HCT116 (cell line): Measurements from ENCODE around the gene AFDN. TPM values are rescaled to one million over a fixed set of nuclear protein-coding genes. Genes with fewer than 3 reads are reported as not detected.
"Not testable (repeated sequence)": the region's sequence is repeated elsewhere in the genome, so short reads cannot be mapped to it uniquely, and the experiment has no call there.

Source experiments
- ATAC-seq: fragments of 200-7000 bp; cut with Tn5 transposase; 2 replicates; pipeline ENCODE4 v1.9.1; 2020; ENCODE audit warnings: mild to moderate bottlenecking, moderate library complexity
- BruUV-seq: library from RNA; stranded (reverse); fragments of 400-500 nt; replicated peaks from 2 replicates; lab custom pipeline; 2021; lab: Mats Ljungman, UMichigan
- CTCF ChIA-PET: fragments of 300-600 bp; sonication (Branson Sonifier 250); formaldehyde crosslinking; loops from one replicate; lab custom pipeline; 2021; ENCODE audit warnings: antibody characterized with exemption; lab: Charles Lee
- POLR2A ChIA-PET: fragments of 300-600, 350-600 bp; sonication (Branson Sonifier 250); formaldehyde crosslinking; loops from one replicate; lab custom pipeline; 2021; ENCODE audit warnings: antibody characterized with exemption; lab: Charles Lee
- RAD21 ChIA-PET, 2 experiments: fragments of 300-600 bp; sonication (Branson Sonifier 250); formaldehyde crosslinking; loops; one replicate each; lab custom pipeline; 2023; ENCODE audit warnings: low total read pairs in 2 of 2; ENCODE audit not compliant: uncharacterized antibody in 2 of 2, unreplicated experiment in 2 of 2, low non-redundant PET in 1 of 2; lab: Charles Lee
- DNase-seq: peaks from one replicate; pipeline ENCODE4 v3.0.0-alpha.2; 2010; ENCODE audit warnings: low read depth, low spot score
- H2AFZ ChIP-seq: fragments of 200-600 bp; shearing (Covaris generic), sonication (generic); 2 replicates; pipeline ENCODE4 v1.6.1; 2017; ENCODE audit warnings: low read depth, mixed run types, mixed read lengths, antibody characterized with exemption, low read length; ENCODE audit not compliant: poor library complexity, severe bottlenecking
- H3K27ac ChIP-seq: 2 replicates; pipeline ENCODE4 v1.5.1; 2012; ENCODE audit warnings: low read depth, low read length
- H3K27me3 ChIP-seq: fragments of 200-600 bp; sonication (generic); 2 replicates; pipeline ENCODE4 v1.6.1; 2016; ENCODE audit warnings: mixed run types, low read length, mixed read lengths; ENCODE audit not compliant: insufficient read depth
- H3K36me3 ChIP-seq, 2 experiments: fragments of 200-500 bp in 1 of 2; fragments of 200-600 bp in 1 of 2; sonication (Bioruptor generic) in 1 of 2; sonication (generic) in 1 of 2; 2 replicates each; pipeline versions ENCODE4 v1.5.1 to v1.6.1; 2014 to 2016; ENCODE audit warnings: low read length in 2 of 2, inconsistent platforms in 1 of 2, mixed read lengths in 1 of 2, mixed run types in 1 of 2; ENCODE audit not compliant: insufficient read depth in 2 of 2, control insufficient read depth in 1 of 2
- H3K4me1 ChIP-seq, 2 experiments: fragments of 200-600 bp in 1 of 2; sonication (generic) in 1 of 2; 2 replicates each; pipeline versions ENCODE4 v1.5.1 to v1.6.1; 2012 to 2017; ENCODE audit warnings: low read length in 2 of 2, inconsistent platforms in 1 of 2, mild to moderate bottlenecking in 1 of 2, mixed read lengths in 1 of 2, mixed run types in 1 of 2, moderate library complexity in 1 of 2; ENCODE audit not compliant: insufficient read depth in 2 of 2, control insufficient read depth in 1 of 2
- H3K4me2 ChIP-seq: fragments of 200-600 bp; sonication (generic); 2 replicates; pipeline ENCODE4 v1.6.1; 2017; ENCODE audit warnings: mixed run types, low read length, mixed read lengths
- H3K4me3 ChIP-seq, 2 experiments: fragments of 200-600 bp in 1 of 2; sonication (generic) in 1 of 2; replicated peaks in 1 of 2; 2 replicates each; pipeline ENCODE4 v1.5.1; 2011 to 2016; ENCODE audit warnings: low read length in 2 of 2, control low read depth in 1 of 2, low read depth in 1 of 2, mild to moderate bottlenecking in 1 of 2, mixed read lengths in 1 of 2, mixed run types in 1 of 2
- H3K79me2 ChIP-seq: fragments of 200-600 bp; sonication (generic); 2 replicates; pipeline ENCODE4 v1.6.1; 2017; ENCODE audit warnings: mild to moderate bottlenecking, mixed run types, low read length, moderate library complexity, mixed read lengths; ENCODE audit not compliant: insufficient read depth
- H3K9ac ChIP-seq: fragments of 200-600 bp; sonication (generic); 2 replicates; pipeline ENCODE4 v1.6.1; 2016; ENCODE audit warnings: low read length, mixed read lengths
- H3K9me2 ChIP-seq: fragments of 200-600 bp; sonication (generic), shearing (Covaris generic); 2 replicates; pipeline ENCODE4 v1.6.1; 2017; ENCODE audit warnings: mixed run types, mild to moderate bottlenecking, moderate library complexity; ENCODE audit not compliant: insufficient read depth
- H3K9me3 ChIP-seq, 2 experiments: fragments of 200-500 bp in 1 of 2; fragments of 200-600 bp in 1 of 2; sonication (Bioruptor generic) in 1 of 2; sonication (generic) in 1 of 2; 2 replicates each; pipeline ENCODE4 v1.6.1; 2014 to 2017; ENCODE audit warnings: low read length in 2 of 2, mixed read lengths in 2 of 2, inconsistent platforms in 1 of 2, low read depth in 1 of 2, mild to moderate bottlenecking in 1 of 2, mixed run types in 1 of 2, moderate library complexity in 1 of 2; ENCODE audit not compliant: control insufficient read depth in 1 of 2, insufficient read depth in 1 of 2
- H4K20me1 ChIP-seq: fragments of 200-600 bp; sonication (generic), shearing (Covaris generic); 2 replicates; pipeline ENCODE4 v1.6.1; 2017; ENCODE audit warnings: mixed run types, mild to moderate bottlenecking, moderate library complexity; ENCODE audit not compliant: insufficient read depth
- CBX3 ChIP-seq: IDR thresholded peaks from 2 replicates; pipeline ENCODE4 v1.6.1; 2012; ENCODE audit warnings: low read depth
- CEBPB ChIP-seq: IDR thresholded peaks from 2 replicates; pipeline ENCODE4 v1.6.1; 2012; ENCODE audit warnings: low read depth
- ELF1 ChIP-seq: IDR thresholded peaks from 2 replicates; pipeline ENCODE4 v1.6.1; 2012; ENCODE audit warnings: low read depth, borderline replicate concordance
- FOSL1 ChIP-seq: IDR thresholded peaks from 2 replicates; pipeline ENCODE4 v1.6.1; 2012; ENCODE audit warnings: low read depth
- POLR2A ChIP-seq: IDR thresholded peaks from 2 replicates; pipeline ENCODE4 v1.7.0; 2011; ENCODE audit warnings: borderline replicate concordance; ENCODE audit not compliant: insufficient read depth, insufficient read length; ENCODE audit errors: extremely low read depth
- POLR2AphosphoS5 ChIP-seq: IDR thresholded peaks from 2 replicates; pipeline ENCODE4 v1.6.1; 2011; ENCODE audit warnings: mild to moderate bottlenecking, low read depth, low read length, moderate library complexity
- RAD21 ChIP-seq: IDR thresholded peaks from 2 replicates; pipeline ENCODE4 v1.6.1; 2012; ENCODE audit warnings: low read depth, mild to moderate bottlenecking
- REST ChIP-seq: IDR thresholded peaks from 2 replicates; pipeline ENCODE4 v1.6.1; 2012; ENCODE audit warnings: low read depth
- YY1 ChIP-seq: IDR thresholded peaks from 2 replicates; pipeline ENCODE4 v1.6.1; 2011; ENCODE audit warnings: low read length, low read depth, moderate library complexity, mild to moderate bottlenecking; ENCODE audit not compliant: insufficient replicate concordance; ENCODE audit errors: extremely low read depth
- ZFX ChIP-seq: fragments of 450-650 bp; IDR thresholded peaks from 2 replicates; pipeline ENCODE4 v1.6.1; 2017
- ZNF274 ChIP-seq: fragments of 200-500 bp; sonication (Bioruptor generic); IDR thresholded peaks from 2 replicates; pipeline ENCODE4 v1.6.1; 2014; ENCODE audit warnings: mild to moderate bottlenecking, low read depth, low read length, inconsistent platforms
- intact Hi-C: fragments of 100-400 bp; cut with micrococcal nuclease; formaldehyde crosslinking; loops from 2 replicates; pipeline ENCODE4 v1.10.0; 2022
- total RNA-seq: library from RNA; stranded (reverse); gene quantifications from one replicate; pipeline ENCODE4 v1.2.1, GENCODE V29; 2021; ENCODE audit not compliant: unreplicated experiment
- TF ChIP-seq, protein P1 (sequence below): IDR thresholded peaks from 2 replicates; pipeline ENCODE4 v1.6.1; 2012

AFDN gene
- total RNA-seq, 1 experiment from 2014 or later = 59.4 TPM

DNA sequence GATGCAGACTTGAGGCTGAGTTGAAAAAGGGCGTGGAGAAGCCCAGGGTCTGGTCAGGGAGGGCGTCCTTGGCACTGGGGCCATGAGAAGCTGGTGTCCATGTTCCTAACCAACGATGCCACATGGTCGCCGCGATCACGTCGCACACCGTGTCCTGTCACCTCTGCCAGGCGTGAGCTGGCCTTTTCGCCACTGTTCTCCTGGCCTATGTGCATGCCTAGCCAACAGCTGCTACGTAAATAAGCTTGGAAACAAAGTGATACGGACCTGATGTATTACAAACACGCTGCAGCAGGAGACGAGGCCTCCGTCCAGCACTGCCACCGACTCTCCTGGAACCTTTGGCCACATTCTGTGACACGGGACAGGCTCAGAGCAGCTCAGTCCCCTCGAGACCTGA, 148.7 kb downstream of the AFDN start:
- RAD21 ChIA-PET = no interaction called here
- H3K27me3 ChIP-seq = no peaks in the 10 kb centered on the region
- TF ChIP-seq CBX3 = no peak
- no peak for TF ChIP-seq ZNF274
- no peak for TF ChIP-seq RAD21
- no peak for TF ChIP-seq REST
- TF ChIP-seq FOSL1 = no peak
- TF ChIP-seq, protein P1, sequence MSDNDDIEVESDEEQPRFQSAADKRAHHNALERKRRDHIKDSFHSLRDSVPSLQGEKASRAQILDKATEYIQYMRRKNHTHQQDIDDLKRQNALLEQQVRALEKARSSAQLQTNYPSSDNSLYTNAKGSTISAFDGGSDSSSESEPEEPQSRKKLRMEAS = no peak
- TF ChIP-seq POLR2A = no peak
- no peak for TF ChIP-seq CEBPB
- TF ChIP-seq YY1 = no peak
- no peak for TF ChIP-seq ELF1
- no peak for TF ChIP-seq ZFX
- TF ChIP-seq POLR2AphosphoS5 = no peak
- CTCF ChIA-PET = no interaction called here
- BruUV-seq = no TSS peak
- H4K20me1 ChIP-seq = no peaks in the 10 kb centered on the region
- DNase-seq (no peak), ATAC-seq (no peak)
- H3K4me2 ChIP-seq = no peak overlapping the region
- H3K27ac ChIP-seq = no peak overlapping the region
- POLR2A ChIA-PET = no interaction called here
- H3K4me1 ChIP-seq = no peaks in the 10 kb centered on the region
- no peaks in the 10 kb centered on the region for H3K79me2 ChIP-seq
- H3K9ac ChIP-seq = no peak overlapping the region
- no peaks in the 10 kb centered on the region; a peak in 1 of 4 replicates for H3K36me3 ChIP-seq
- no peak overlapping the region for H3K4me3 ChIP-seq
- intact Hi-C loops = no loop called here
- no peaks in the 10 kb centered on the region for H3K9me3 ChIP-seq
- no peak overlapping the region for H2AFZ ChIP-seq
- H3K9me2 ChIP-seq = no peaks in the 10 kb centered on the region

DNA sequence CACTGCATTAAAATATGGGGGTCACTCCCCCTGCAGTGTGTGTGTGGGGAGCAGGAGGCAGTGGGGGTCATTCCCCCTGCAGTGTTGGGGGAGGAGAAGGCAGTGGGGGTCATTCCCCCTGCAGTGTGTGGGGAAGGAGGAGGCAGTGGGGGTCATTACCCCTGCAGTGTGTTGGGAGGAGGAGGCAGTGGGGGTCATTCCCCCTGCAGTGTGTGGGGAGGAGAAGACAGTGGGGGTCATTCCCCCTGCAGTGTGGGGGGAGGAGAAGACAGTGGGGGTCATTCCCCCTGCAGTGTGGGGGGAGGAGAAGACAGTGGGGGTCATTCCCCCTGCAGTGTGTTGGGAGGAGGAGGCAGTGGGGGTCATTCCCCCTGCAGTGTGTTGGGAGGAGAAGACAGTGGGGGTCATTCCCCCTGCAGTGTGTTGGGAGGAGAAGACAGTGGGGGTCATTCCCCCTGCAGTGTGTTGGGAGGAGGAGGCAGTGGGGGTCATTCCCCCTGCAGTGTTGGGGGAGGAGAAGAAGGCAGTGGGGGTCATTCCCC, 149.5 kb downstream of the AFDN start:
- H3K36me3 ChIP-seq, POLR2A ChIA-PET, DNase-seq, H3K9me2 ChIP-seq, H3K9me3 ChIP-seq, H2AFZ ChIP-seq, CTCF ChIA-PET, H3K79me2 ChIP-seq, BruUV-seq, H4K20me1 ChIP-seq, RAD21 ChIA-PET, H3K27ac ChIP-seq, H3K4me3 ChIP-seq, intact Hi-C loops, H3K27me3 ChIP-seq, H3K4me2 ChIP-seq, ATAC-seq, H3K9ac ChIP-seq, H3K4me1 ChIP-seq: not testable (repeated sequence)
